HepG2 (cell line): ENCODE data around the gene TMEM114. TPM values are rescaled to one million over a fixed set of nuclear protein-coding genes. Genes with fewer than 3 reads are reported as not detected.

Experiments
- MIER2 ChIP-seq: IDR thresholded peaks from 2 replicates; pipeline ENCODE4 v1.6.1; 2016; ENCODE audit warnings: missing biosample characterization, missing genetic modification reagents
- NBN ChIP-seq: fragments of 450-650 bp; conservative IDR thresholded peaks from 2 replicates; pipeline ENCODE4 v1.6.1; 2017
- NFE2L1 ChIP-seq: sonication (generic); formaldehyde crosslinking; IDR thresholded peaks from 2 replicates; pipeline ENCODE4 v1.4.0; 2020; ENCODE audit warnings: missing genetic modification reagents, mild to moderate bottlenecking, borderline replicate concordance
- PAWR ChIP-seq: sonication (generic); formaldehyde crosslinking; IDR thresholded peaks from 2 replicates; pipeline ENCODE4 v1.4.0; 2020; ENCODE audit warnings: missing genetic modification reagents, mild to moderate bottlenecking, borderline replicate concordance
- RFX3 ChIP-seq: IDR thresholded peaks from 2 replicates; pipeline ENCODE4 v1.6.1; 2016; ENCODE audit warnings: missing biosample characterization, missing genetic modification reagents
- SPEN ChIP-seq: sonication (generic); formaldehyde crosslinking; IDR thresholded peaks from 2 replicates; pipeline ENCODE4 v1.5.1; 2020; ENCODE audit warnings: low read depth, mild to moderate bottlenecking, missing genetic modification reagents
- STAG1 ChIP-seq: sonication (generic); formaldehyde crosslinking; IDR thresholded peaks from 2 replicates; pipeline ENCODE4 v1.4.0; 2020; ENCODE audit warnings: missing genetic modification reagents
- ZNF101 ChIP-seq: sonication (generic); formaldehyde crosslinking; IDR thresholded peaks from 2 replicates; pipeline ENCODE4 v1.4.0; 2020; ENCODE audit warnings: mild to moderate bottlenecking, low read depth, missing genetic modification reagents, borderline replicate concordance
- ZNF749 ChIP-seq: sonication (generic); formaldehyde crosslinking; IDR thresholded peaks from 2 replicates; pipeline ENCODE4 v1.8.0; 2022; ENCODE audit warnings: mild to moderate bottlenecking, missing genetic modification reagents, moderate library complexity, borderline replicate concordance
- ZNF816 ChIP-seq: sonication (generic); formaldehyde crosslinking; IDR thresholded peaks from 2 replicates; pipeline ENCODE4 v1.8.0; 2022; ENCODE audit warnings: missing genetic modification reagents, mild to moderate bottlenecking, borderline replicate concordance
- polyA plus RNA-seq, 8 experiments: library from polyadenylated mRNA; depleted of rRNA in 3 of 8; stranded (reverse) in 7 of 8; unstranded in 1 of 8; fragments of >200 nt; fragmentation: Illumina TruSeq in 4 of 8; extraction: Trizol in 4 of 8; gene quantifications; 2 replicates each; pipeline versions ENCODE4 v1.2.1 to v1.2.3, GENCODE V29; 2011 to 2016; ENCODE audit warnings: low read depth in 4 of 8, missing spikeins in 1 of 8, mixed read lengths in 1 of 8; ENCODE audit not compliant: insufficient read depth in 1 of 8
- total RNA-seq, 5 experiments: library from RNA; depleted of rRNA; stranded (reverse); fragments of >200 nt; fragmentation: Illumina TruSeq; extraction: Trizol; gene quantifications; 2 replicates each; pipeline ENCODE4 v1.2.3, GENCODE V29; 2016; ENCODE audit warnings: low read depth in 1 of 5
- TF ChIP-seq, protein P1 (sequence below): sonication (generic); formaldehyde crosslinking; IDR thresholded peaks from 2 replicates; pipeline ENCODE4 v1.4.0; 2020; ENCODE audit warnings: missing genetic modification reagents
- TF ChIP-seq, protein P2 (sequence below): sonication (generic); formaldehyde crosslinking; IDR thresholded peaks from 2 replicates; pipeline ENCODE4 v1.4.0; 2020; ENCODE audit warnings: missing genetic modification reagents, borderline replicate concordance

Gene TMEM114
- total and polyA plus RNA-seq, 2 of the 13 experiments (the other 11 are each of a cell fraction or from before 2014, with no cell fraction given) = not detected

DNA sequence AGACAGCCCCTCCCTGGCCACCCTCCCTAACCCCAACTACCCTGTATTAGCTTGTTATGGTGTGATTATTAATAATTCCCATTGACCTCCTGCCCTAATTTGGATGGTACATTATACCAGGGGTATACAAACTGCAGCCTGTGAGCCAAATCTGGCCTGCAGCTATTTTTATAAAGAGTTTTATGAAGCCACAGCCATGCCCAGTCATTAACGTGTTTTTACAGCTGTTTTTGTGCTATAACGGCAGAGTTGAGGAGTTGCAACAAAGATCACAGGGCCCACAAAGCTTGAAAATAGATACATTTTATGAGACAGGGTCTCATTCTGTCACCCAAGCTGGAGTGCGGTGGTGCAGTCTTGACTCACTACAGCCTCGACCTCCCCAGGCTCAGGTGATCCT lies 37.1 kb upstream of the TMEM114 start (continued):
- TF ChIP-seq ZNF101 (CRISPR knock-in tag) (no peak), ZNF816 (CRISPR knock-in tag) (no peak), RFX3 (CRISPR knock-in tag) (no peak), ZNF749 (CRISPR knock-in tag) (no peak), PAWR (no peak), NFE2L1 (CRISPR knock-in tag) (no peak), NBN (no peak), STAG1 (CRISPR knock-in tag) (no peak), SPEN (CRISPR knock-in tag) (no peak), MIER2 (CRISPR knock-in tag) (no peak)
- TF ChIP-seq, protein P1, sequence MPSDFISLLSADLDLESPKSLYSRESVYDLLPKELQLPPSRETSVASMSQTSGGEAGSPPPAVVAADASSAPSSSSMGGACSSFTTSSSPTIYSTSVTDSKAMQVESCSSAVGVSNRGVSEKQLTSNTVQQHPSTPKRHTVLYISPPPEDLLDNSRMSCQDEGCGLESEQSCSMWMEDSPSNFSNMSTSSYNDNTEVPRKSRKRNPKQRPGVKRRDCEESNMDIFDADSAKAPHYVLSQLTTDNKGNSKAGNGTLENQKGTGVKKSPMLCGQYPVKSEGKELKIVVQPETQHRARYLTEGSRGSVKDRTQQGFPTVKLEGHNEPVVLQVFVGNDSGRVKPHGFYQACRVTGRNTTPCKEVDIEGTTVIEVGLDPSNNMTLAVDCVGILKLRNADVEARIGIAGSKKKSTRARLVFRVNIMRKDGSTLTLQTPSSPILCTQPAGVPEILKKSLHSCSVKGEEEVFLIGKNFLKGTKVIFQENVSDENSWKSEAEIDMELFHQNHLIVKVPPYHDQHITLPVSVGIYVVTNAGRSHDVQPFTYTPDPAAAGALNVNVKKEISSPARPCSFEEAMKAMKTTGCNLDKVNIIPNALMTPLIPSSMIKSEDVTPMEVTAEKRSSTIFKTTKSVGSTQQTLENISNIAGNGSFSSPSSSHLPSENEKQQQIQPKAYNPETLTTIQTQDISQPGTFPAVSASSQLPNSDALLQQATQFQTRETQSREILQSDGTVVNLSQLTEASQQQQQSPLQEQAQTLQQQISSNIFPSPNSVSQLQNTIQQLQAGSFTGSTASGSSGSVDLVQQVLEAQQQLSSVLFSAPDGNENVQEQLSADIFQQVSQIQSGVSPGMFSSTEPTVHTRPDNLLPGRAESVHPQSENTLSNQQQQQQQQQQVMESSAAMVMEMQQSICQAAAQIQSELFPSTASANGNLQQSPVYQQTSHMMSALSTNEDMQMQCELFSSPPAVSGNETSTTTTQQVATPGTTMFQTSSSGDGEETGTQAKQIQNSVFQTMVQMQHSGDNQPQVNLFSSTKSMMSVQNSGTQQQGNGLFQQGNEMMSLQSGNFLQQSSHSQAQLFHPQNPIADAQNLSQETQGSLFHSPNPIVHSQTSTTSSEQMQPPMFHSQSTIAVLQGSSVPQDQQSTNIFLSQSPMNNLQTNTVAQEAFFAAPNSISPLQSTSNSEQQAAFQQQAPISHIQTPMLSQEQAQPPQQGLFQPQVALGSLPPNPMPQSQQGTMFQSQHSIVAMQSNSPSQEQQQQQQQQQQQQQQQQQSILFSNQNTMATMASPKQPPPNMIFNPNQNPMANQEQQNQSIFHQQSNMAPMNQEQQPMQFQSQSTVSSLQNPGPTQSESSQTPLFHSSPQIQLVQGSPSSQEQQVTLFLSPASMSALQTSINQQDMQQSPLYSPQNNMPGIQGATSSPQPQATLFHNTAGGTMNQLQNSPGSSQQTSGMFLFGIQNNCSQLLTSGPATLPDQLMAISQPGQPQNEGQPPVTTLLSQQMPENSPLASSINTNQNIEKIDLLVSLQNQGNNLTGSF (CRISPR knock-in tag) = no peak
- TF ChIP-seq, protein P2, sequence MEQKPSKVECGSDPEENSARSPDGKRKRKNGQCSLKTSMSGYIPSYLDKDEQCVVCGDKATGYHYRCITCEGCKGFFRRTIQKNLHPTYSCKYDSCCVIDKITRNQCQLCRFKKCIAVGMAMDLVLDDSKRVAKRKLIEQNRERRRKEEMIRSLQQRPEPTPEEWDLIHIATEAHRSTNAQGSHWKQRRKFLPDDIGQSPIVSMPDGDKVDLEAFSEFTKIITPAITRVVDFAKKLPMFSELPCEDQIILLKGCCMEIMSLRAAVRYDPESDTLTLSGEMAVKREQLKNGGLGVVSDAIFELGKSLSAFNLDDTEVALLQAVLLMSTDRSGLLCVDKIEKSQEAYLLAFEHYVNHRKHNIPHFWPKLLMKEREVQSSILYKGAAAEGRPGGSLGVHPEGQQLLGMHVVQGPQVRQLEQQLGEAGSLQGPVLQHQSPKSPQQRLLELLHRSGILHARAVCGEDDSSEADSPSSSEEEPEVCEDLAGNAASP (CRISPR knock-in tag) = no peak
